ENCODE data around the gene BICC1.

DNA sequence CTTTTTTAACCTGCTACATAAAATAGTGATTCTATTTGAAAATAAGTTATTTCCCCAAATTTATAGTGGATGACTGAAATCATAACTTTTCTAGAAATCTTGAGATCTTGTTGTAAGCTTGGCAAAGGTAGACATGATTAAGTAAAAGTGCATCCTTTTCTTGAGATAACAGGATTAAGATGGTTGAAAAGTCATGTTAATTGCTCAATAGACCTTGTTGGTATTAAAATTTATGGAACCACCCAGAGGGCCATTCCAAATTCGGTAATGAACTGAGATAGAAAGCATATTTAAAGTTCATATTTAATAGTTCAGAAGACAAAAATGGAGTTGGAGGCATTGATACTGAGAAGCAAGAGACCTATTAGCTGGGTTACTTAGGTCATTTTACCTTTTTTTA, 139.1 kb downstream of the BICC1 start:
- no peak for TF ChIP-seq CEBPB (IDR thresholded peaks at IDR 0.05; ENCODE audit: low read depth)
- TF ChIP-seq, protein P1, sequence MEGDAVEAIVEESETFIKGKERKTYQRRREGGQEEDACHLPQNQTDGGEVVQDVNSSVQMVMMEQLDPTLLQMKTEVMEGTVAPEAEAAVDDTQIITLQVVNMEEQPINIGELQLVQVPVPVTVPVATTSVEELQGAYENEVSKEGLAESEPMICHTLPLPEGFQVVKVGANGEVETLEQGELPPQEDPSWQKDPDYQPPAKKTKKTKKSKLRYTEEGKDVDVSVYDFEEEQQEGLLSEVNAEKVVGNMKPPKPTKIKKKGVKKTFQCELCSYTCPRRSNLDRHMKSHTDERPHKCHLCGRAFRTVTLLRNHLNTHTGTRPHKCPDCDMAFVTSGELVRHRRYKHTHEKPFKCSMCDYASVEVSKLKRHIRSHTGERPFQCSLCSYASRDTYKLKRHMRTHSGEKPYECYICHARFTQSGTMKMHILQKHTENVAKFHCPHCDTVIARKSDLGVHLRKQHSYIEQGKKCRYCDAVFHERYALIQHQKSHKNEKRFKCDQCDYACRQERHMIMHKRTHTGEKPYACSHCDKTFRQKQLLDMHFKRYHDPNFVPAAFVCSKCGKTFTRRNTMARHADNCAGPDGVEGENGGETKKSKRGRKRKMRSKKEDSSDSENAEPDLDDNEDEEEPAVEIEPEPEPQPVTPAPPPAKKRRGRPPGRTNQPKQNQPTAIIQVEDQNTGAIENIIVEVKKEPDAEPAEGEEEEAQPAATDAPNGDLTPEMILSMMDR (IDR thresholded peaks at IDR 0.05 in 2 of 3, conservative IDR thresholded peaks at IDR 0.05 in 1 of 3; ENCODE audit: borderline replicate concordance in 1 of 3, insufficient read depth in 1 of 3, low read depth in 2 of 3, low read length in 2 of 3) = no peak
- TF ChIP-seq RAD21 (IDR thresholded peaks at IDR 0.05; ENCODE audit: low read depth) = no peak
- no peak for TF ChIP-seq POLR2AphosphoS5 (IDR thresholded peaks at IDR 0.05; ENCODE audit: low read depth, low read length)
- TF ChIP-seq EZH2 (IDR thresholded peaks at IDR 0.05) = no peak
- TF ChIP-seq REST (IDR thresholded peaks at IDR 0.05; ENCODE audit: low read depth) = no peak
